ENCODE measurements around the gene SESN1.

SESN1 gene

GRCh38 chr6:109081026-109081425, 13.6 kb downstream of the SESN1 start:
- no peak for DNase-seq
- in situ Hi-C loops (cut with HindIII; ENCODE audit: low pct_ligation_motif_present, low sequenced_read_pairs), result no loop called here
- Histone ChIP-seq H3K4me3 (ENCODE audit: low read depth, low read length) (no peak overlapping the region), H3K27ac (no peak overlapping the region), H3K36me3 (replicated peaks) (no peaks in the 10 kb centered on the region), H3K27me3 (replicated peaks) (no peaks in the 10 kb centered on the region)
- no peak for TF ChIP-seq CTCF (IDR thresholded peaks at IDR 0.05; ENCODE audit: low read depth, low read length, missing control alignments)

GRCh38 chr6:109079981-109080380, 14.7 kb downstream of the SESN1 start:
- no peak for DNase-seq
- Histone ChIP-seq H3K27ac (no peak overlapping the region), H3K36me3 (replicated peaks) (no peaks in the 10 kb centered on the region), H3K27me3 (replicated peaks) (no peaks in the 10 kb centered on the region), H3K4me3 (ENCODE audit: low read depth, low read length) (no peak overlapping the region)
- no peak for TF ChIP-seq CTCF (IDR thresholded peaks at IDR 0.05; ENCODE audit: low read depth, low read length, missing control alignments)
- in situ Hi-C loops (cut with HindIII; ENCODE audit: low pct_ligation_motif_present, low sequenced_read_pairs), result no loop called here

GRCh38 chr6:109076377-109076776, 18.3 kb downstream of the SESN1 start:
- Histone ChIP-seq H3K27ac (no peak overlapping the region), H3K36me3 (replicated peaks) (no peaks in the 10 kb centered on the region), H3K4me3 (ENCODE audit: low read depth, low read length) (no peak overlapping the region), H3K27me3 (replicated peaks) (no peaks in the 10 kb centered on the region)
- in situ Hi-C loops (cut with HindIII; ENCODE audit: low pct_ligation_motif_present, low sequenced_read_pairs), result no loop called here
- DNase-seq, result no peak
- TF ChIP-seq CTCF (IDR thresholded peaks at IDR 0.05; ENCODE audit: low read depth, low read length, missing control alignments), result no peak

GRCh38 chr6:109075934-109076333, 18.7 kb downstream of the SESN1 start:
- no peak overlapping the region for H3K4me3 ChIP-seq (ENCODE audit: low read depth, low read length)
- no peak for TF ChIP-seq CTCF (IDR thresholded peaks at IDR 0.05; ENCODE audit: low read depth, low read length, missing control alignments)
- DNase-seq, result no peak
- H3K27me3 ChIP-seq (replicated peaks), result no peaks in the 10 kb centered on the region
- in situ Hi-C loops (cut with HindIII; ENCODE audit: low pct_ligation_motif_present, low sequenced_read_pairs), result no loop called here
- H3K27ac ChIP-seq, result no peak overlapping the region
- no peaks in the 10 kb centered on the region for H3K36me3 ChIP-seq (replicated peaks)

GRCh38 chr6:109074133-109074415, 20.6 kb downstream of the SESN1 start:
- no peaks in the 10 kb centered on the region for H3K27me3 ChIP-seq (replicated peaks)
- DNase-seq, result no peak
- in situ Hi-C loops (cut with HindIII; ENCODE audit: low pct_ligation_motif_present, low sequenced_read_pairs), result no loop called here
- TF ChIP-seq CTCF (IDR thresholded peaks at IDR 0.05; ENCODE audit: low read depth, low read length, missing control alignments), result no peak
- H3K27ac ChIP-seq, result no peak overlapping the region
- no peaks in the 10 kb centered on the region for H3K36me3 ChIP-seq (replicated peaks)
- H3K4me3 ChIP-seq (ENCODE audit: low read depth, low read length), result no peak overlapping the region

GRCh38 chr6:109073344-109074132, 21.1 kb downstream of the SESN1 start:
- in situ Hi-C loops (cut with HindIII; ENCODE audit: low pct_ligation_motif_present, low sequenced_read_pairs), result no loop called here
- TF ChIP-seq CTCF (IDR thresholded peaks at IDR 0.05; ENCODE audit: low read depth, low read length, missing control alignments), result peak; percentile 59
- DNase-seq, result peak; percentile 64

More at GRCh38 chr6:109073344-109074132, 21.1 kb downstream of the SESN1 start:
- Histone ChIP-seq H3K27me3 (replicated peaks) (no peaks in the 10 kb centered on the region), H3K4me3 (ENCODE audit: low read depth, low read length) (no peak overlapping the region), H3K27ac (no peak overlapping the region), H3K36me3 (replicated peaks) (no peaks in the 10 kb centered on the region)
